C1 segment of cervical spinal cord (tissue), 14 donors: ENCODE measurements around the gene NMT1.

Experiments used
- DNase-seq, 14 donors: peaks; one replicate each; lab custom pipeline; 2025; lab: John Stamatoyannopoulos, UW

Gene NMT1

DNA sequence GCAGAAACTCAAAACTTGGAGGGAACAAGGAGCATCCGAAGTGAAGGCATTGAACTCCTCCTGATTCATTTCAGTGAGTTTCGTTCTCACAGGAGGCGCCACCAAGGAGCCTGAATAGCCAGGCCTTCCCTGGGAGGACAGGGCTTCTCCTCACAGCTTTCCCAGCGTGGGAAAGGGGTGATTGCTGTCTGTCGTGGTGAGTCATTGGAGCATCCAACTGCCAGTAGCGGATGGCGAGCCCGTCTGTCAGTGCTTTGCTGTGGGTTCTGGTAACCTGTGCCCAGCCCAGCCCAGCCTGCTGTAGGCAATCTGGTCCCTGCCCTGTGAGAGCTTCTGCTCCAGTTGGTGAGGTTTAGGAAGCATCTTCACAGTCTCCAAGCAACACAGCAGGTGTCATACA lies 42.9 kb downstream of the NMT1 start:
- peak in 1 of 14 donors; percentile 54 for DNase-seq

DNA sequence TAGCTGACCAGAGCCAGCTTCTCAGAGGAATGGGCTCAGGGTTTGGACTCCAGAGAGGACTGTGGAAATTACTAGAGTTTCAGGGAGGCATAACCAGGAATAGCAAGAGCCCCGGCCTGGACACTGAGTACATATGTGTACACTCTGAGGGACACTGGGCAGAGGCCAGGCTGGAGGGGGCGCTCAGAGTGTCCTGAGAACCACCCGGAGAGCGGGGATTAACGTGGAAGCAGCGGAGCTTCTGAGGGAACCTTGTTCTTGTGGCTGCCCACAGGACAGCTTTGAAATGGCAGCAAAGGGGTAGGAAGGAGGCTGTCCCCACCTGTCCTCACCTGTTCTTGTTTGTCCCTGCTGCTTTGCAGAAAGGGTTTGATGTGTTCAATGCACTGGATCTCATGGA lies 43.4 kb downstream of the NMT1 start:
- DNase-seq = no peak

GRCh38 chr17:45104907-45105624 lies 43.9 kb downstream of the NMT1 start:
- DNase-seq = no peak

DNA sequence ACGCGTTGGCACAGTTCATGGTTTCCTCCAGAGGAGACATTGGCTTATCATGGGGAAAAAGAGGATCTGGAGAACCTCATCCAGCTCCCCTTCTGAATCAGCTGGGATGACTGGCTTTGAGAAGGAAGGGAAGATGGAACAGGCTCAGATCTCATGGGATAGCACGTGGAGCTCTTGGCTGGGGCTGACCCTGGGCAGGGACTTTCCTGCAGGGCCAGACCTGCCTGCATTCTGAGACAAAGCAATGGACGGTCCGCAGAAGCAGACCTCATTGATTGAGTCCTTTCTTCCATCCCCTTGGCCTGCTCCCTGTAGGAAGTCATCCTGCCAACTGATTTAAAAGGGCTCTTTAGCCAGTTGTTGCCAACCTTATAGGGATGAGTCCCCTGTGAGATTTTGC lies 45.0 kb downstream of the NMT1 start:
- DNase-seq = no peak

DNA sequence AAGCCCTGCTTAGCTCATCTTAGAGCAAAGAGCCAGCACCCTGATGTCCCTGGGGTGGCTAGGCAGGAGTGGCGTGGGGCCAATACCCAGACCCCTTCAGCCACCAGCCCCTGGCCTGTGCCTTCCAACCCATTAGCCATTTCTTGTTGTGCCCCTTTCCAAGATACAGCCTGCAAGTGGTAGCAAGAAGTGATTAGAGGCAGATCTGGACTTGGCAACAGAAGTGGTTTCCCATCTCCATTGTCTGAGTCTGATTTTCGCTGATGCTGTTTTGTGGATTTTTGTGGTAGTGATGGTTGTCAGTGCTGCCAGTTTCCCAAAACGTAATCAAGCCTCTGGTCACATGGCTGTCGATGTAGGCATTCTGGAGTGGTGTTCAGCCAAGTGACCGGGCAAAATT lies 45.5 kb downstream of the NMT1 start:
- DNase-seq = no peak

DNA sequence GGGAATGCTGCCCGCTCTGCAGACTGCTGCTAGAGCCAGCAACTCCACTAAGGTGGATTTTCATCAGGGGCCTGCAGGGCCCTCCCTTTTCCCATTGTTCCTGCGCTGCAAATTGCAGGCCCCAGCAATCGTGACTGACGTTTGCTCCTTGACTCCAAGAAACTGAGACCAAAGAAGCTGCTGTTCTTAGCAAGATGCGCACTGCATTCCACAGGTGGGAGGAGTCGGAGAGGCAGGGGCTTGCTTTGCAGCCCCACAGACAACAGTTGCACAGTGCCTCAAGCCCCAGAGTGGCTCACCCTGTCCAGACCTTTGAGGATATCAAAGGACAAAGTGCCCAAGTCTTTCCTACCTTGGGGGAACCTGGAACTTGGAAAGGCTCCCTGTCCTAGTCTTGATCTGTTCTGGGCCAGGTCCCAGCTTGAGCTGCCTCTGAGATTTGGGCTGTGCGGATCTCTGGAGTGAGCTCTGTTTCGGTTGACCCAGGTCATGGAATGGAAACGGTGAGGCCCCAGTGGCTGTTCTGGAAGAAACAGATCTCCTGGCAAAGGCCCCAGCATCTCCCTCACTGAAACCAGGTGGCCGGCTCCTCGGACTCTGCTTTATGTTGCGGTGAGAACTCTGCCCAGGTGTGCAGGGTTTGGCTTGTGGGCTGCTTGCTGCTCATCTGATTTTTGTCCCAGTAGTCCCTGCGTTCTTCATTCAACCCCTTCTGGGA lies 46.3 kb downstream of the NMT1 start:
- no peak for DNase-seq

GRCh38 chr17:45108051-45108450 lies 46.9 kb downstream of the NMT1 start:
- DNase-seq = no peak

GRCh38 chr17:45108595-45109521 lies 47.7 kb downstream of the NMT1 start:
- no peak for DNase-seq

- DNase-seq = peak in 10 of 14 donors; percentile 43 to 86 (median 70)
Measured at GRCh38 chr17:45110676-45111611, 49.8 kb downstream of the NMT1 start.

- DNase-seq = no peak
Measured at GRCh38 chr17:45111850-45112249, 50.7 kb downstream of the NMT1 start.

DNA sequence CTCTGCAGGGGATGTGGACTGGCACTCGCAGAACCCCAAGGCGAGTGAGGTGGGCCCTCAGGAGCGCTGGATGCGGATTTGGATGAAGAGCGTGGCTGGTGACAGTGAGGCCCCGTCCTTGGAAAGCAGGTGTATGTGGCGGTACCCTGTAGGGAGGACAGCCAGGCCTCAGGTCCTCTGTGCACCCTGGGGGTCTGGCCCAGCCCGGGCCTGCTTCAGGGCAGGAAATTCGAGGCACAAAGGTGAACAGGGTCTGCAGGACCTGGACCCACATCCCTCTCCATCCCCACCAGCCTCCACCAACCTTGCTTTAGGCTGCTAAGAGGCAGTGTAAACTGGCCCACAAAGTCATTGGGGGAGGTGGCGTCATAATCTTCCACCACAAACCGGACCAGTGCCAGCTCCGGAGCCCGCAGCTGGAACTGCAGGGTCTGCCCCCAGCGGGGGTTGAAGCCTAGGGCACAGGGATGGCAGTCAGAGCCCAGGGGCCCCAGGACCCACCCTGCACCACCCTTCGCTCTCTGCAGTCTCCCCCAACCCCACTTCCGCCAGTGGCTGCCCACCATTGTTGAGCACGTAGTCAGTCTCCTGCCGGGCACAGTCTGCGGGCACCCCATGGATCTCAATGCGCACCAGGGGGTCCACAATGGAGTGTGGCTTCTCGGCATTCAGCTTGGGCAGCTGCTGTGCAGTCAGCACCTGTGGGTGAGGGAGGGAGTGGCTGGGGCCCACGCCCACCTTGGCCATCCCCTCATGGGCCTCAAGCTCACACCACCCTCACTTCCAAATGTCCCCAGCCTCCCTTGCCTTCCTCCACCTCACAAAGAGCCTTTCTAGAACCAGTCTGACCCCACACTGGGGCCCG lies 51.7 kb downstream of the NMT1 start:
- DNase-seq = no peak

DNA sequence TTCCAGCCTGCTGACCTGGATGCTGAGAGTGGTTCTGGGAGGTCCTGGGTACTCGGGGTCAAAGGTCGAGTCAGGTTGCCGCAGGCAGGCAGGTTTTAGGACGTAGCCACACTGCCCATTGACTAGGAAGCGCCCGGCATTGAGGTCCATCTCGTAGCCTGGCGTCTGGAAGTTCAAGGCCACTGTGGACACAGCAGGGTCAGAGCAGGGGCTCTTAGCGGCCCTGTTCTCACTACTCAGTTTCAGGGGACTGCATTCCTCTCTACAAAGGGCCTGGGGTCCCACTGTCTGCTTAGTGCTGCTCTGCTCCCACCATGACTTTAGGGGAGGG lies 52.3 kb downstream of the NMT1 start:
- DNase-seq = no peak

GRCh38 chr17:45114117-45114932 lies 53.2 kb downstream of the NMT1 start:
- no peak for DNase-seq

- no peak for DNase-seq
Measured at GRCh38 chr17:45115015-45115625, 54.0 kb downstream of the NMT1 start.

DNA sequence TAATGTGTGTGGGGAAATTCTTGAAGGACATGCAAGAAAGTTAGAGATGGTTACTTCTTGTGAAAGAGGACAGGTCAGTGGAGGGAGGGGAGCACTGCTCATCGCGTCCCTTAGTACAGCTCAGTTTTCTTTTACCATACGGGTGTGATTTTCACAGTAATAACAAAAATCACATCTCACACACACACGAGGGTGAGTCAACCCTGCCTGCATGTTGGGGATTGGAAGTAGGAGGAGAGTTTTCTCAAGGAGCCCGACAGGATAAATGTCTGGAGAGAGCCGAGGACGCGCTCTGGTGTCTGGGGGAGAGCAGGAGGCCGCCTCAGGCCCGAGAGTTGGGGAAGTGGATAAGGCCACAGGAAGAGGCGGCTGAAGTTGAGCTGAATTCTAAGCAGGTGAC lies 54.8 kb downstream of the NMT1 start:
- DNase-seq = no peak

- no peak for DNase-seq
Measured at GRCh38 chr17:45116434-45117016, 55.4 kb downstream of the NMT1 start.

GRCh38 chr17:45117334-45117733 lies 56.2 kb downstream of the NMT1 start:
- DNase-seq = no peak

DNA sequence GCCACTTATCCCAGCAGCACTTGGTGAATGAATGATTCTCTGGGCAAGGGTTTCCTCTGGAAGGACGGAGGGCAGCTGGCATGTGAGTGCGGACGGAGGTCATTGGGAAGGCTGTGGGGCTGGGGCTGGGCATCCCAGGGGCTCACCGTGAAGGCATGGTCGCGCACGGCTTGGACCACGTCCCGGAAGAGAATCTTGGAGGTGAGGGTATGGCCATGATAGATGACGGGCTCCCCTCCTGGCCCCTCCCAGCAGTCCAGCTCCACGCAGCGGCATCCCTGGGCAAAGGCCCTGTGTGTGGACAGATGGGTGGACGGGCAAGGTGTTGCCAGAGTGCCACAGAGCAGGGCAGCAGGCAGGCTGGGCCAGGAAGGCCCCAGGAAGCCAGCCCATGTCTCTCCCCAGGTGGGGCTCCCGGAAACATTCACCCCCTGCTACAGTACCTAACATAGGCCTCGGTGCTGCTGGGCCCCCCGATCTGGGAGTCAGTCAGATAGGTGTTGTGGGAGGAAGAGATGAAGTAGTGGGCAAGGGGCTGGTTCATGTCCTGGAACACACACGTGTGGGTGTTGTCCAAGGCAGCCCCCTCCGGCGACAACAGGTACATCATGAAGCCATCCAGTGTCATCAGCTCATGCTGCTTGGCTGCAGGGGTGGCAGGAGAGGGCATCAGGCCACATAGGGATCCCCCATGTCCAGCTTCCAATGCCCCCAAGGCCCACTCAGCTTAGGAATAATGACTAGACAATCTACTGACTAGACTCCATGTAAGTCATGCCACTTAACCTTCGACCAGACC lies 56.9 kb downstream of the NMT1 start:
- DNase-seq = no peak
